Measurements from ENCODE around the gene RGL3.
"Not testable (repeated sequence)": the region's sequence is repeated elsewhere in the genome, so short reads cannot be mapped to it uniquely, and the experiment has no call there.

RGL3 gene

GRCh38 chr19:11359421-11359820 lies 59.7 kb downstream of the RGL3 start:
- FAIRE-seq, result no peak

- FAIRE-seq, result no peak
These were observed 62.2 kb downstream of the RGL3 start for GRCh38 chr19:11356676-11357550.

- FAIRE-seq, result no peak
These were observed 63.1 kb downstream of the RGL3 start for GRCh38 chr19:11356074-11356397.

- no peak for FAIRE-seq
These were observed 63.7 kb downstream of the RGL3 start, which contains the start of gene PLPPR2 for GRCh38 chr19:11355160-11356073. Gene PLPPR2 (plus strand): TSS chr19:11355432. CDS start chr19:11357674, 2,242 bp downstream.

- not testable (repeated sequence) for FAIRE-seq
These were observed 65.0 kb downstream of the RGL3 start for GRCh38 chr19:11354102-11354501.

- no peak for FAIRE-seq
These were observed 69.9 kb downstream of the RGL3 start for GRCh38 chr19:11349171-11349570.

GRCh38 chr19:11347546-11348039 lies 71.5 kb downstream of the RGL3 start:
- no peak for FAIRE-seq

- FAIRE-seq, result peak; percentile 99
These were observed 72.8 kb downstream of the RGL3 start, which contains the start of the genes CCDC159 and TMEM205 for GRCh38 chr19:11346104-11346940. Gene CCDC159 (plus strand): TSS chr19:11346519. CDS start chr19:11346607, 88 bp downstream. Gene TMEM205 (minus strand): TSS chr19:11346268. CDS start chr19:11345619, 649 bp downstream.

- FAIRE-seq, result no peak
These were observed 73.9 kb downstream of the RGL3 start for GRCh38 chr19:11345122-11345803.
